Activated CD8-positive, alpha-beta T cell treated with anti-CD3 and anti-CD28 coated beads for 36 hours (primary cell): ENCODE results near the gene FGD6. TPM values are rescaled to one million over a fixed set of nuclear protein-coding genes. Genes with fewer than 3 reads are reported as not detected.

Source experiments
- ATAC-seq: fragments of 200-7000 bp; cut with Tn5 transposase; one replicate; pipeline ENCODE4 v1.10.0; 2021; ENCODE audit warnings: mild to moderate bottlenecking, moderate library complexity
- CTCF ChIA-PET: fragments of 350-600 bp; sonication (Branson Sonifier 250); formaldehyde crosslinking; loops from one replicate; lab custom pipeline; 2021; ENCODE audit warnings: antibody characterized with exemption; lab: Charles Lee
- POLR2A ChIA-PET: fragments of 350-600 bp; sonication (Branson Sonifier 250); formaldehyde crosslinking; loops from one replicate; lab custom pipeline; 2021; ENCODE audit warnings: antibody characterized with exemption; lab: Charles Lee
- DNase-seq: peaks from one replicate; pipeline ENCODE4 v3.0.0-alpha.2; 2020
- H3K27ac Mint-ChIP-seq: one replicate; pipeline ENCODE4 v1.8.0; 2021; ENCODE audit warnings: mild to moderate bottlenecking, mixed read lengths
- H3K27me3 Mint-ChIP-seq: one replicate; pipeline ENCODE4 v1.8.0; 2021; ENCODE audit warnings: mixed read lengths
- H3K36me3 Mint-ChIP-seq: one replicate; pipeline ENCODE4 v1.8.0; 2021; ENCODE audit warnings: low read depth, mixed read lengths
- H3K4me1 Mint-ChIP-seq: one replicate; pipeline ENCODE4 v1.8.0; 2021; ENCODE audit warnings: low read depth, mixed read lengths
- H3K4me3 Mint-ChIP-seq: one replicate; pipeline ENCODE4 v1.8.0; 2021; ENCODE audit warnings: mild to moderate bottlenecking, moderate library complexity, mixed read lengths
- H3K9me3 Mint-ChIP-seq: one replicate; pipeline ENCODE4 v1.8.0; 2021; ENCODE audit warnings: mixed read lengths
- CTCF ChIP-seq: fragments of 200-600 bp; IDR thresholded peaks from one replicate; pipeline ENCODE4 v1.8.0; 2022; ENCODE audit warnings: antibody characterized with exemption, mild to moderate bottlenecking
- intact Hi-C: fragments of 100-400 bp; cut with micrococcal nuclease; formaldehyde crosslinking; loops from one replicate; pipeline ENCODE4 v1.10.0; 2022
- total RNA-seq, 2 experiments: library from RNA; stranded (reverse); gene quantifications; one replicate each; pipeline ENCODE4 v1.2.3, GENCODE V29; 2021

Gene FGD6
- total RNA-seq, 2 experiments from 2014 or later = 0.41 to 0.54 TPM

GRCh38 chr12:95207407-95207806 is 9.9 kb downstream of the FGD6 start:
- CTCF ChIA-PET = interaction anchor here (1.5 kb wide), 1 partner anchor 90 kb away, joined by 3 read pairs; no protein-coding TSS in a partner anchor

GRCh38 chr12:95206916-95207315 is 10.4 kb downstream of the FGD6 start:
- Mint-ChIP-seq H3K4me1 (peaks cover 4% of the 10 kb centered on the region), H3K27me3 (no peaks in the 10 kb centered on the region), H3K9me3 (no peaks in the 10 kb centered on the region), H3K4me3 (no peak overlapping the region), H3K27ac (no peak overlapping the region), H3K36me3 (no peaks in the 10 kb centered on the region)
- ChIA-PET POLR2A (no interaction called here), CTCF (interaction anchor here (1.5 kb wide), 1 partner anchor 90 kb away, joined by 3 read pairs; no protein-coding TSS in a partner anchor)
- TF ChIP-seq CTCF = no peak
- DNase-seq = no peak
- no peak for ATAC-seq
- intact Hi-C loops = no loop called here

More at GRCh38 chr12:95207407-95207806, 9.9 kb downstream of the FGD6 start:
- no peak for TF ChIP-seq CTCF
- no peak for DNase-seq
- H3K27me3 Mint-ChIP-seq = no peaks in the 10 kb centered on the region
- ATAC-seq = no peak
- POLR2A ChIA-PET = no interaction called here
- H3K4me3 Mint-ChIP-seq = no peak overlapping the region
- intact Hi-C loops = no loop called here
- H3K4me1 Mint-ChIP-seq = peaks cover 4% of the 10 kb centered on the region
- H3K9me3 Mint-ChIP-seq = no peaks in the 10 kb centered on the region
- H3K36me3 Mint-ChIP-seq = no peaks in the 10 kb centered on the region
- H3K27ac Mint-ChIP-seq = no peak overlapping the region

GRCh38 chr12:95205685-95206084 is 11.6 kb downstream of the FGD6 start:
- no peak for TF ChIP-seq CTCF
- ChIA-PET POLR2A (no interaction called here), CTCF (interaction anchor here (1.2 kb wide), 1 partner anchor 17 kb away, joined by 3 read pairs; no protein-coding TSS in a partner anchor)
- DNase-seq = no peak
- no peak overlapping the region for H3K27ac Mint-ChIP-seq
- H3K36me3 Mint-ChIP-seq = no peaks in the 10 kb centered on the region
- H3K27me3 Mint-ChIP-seq = no peaks in the 10 kb centered on the region
- intact Hi-C loops = no loop called here
- no peaks in the 10 kb centered on the region for H3K9me3 Mint-ChIP-seq
- H3K4me3 Mint-ChIP-seq = no peak overlapping the region
- ATAC-seq = no peak
- H3K4me1 Mint-ChIP-seq = peaks cover 4% of the 10 kb centered on the region

GRCh38 chr12:95205016-95205624 is 12.1 kb downstream of the FGD6 start:
- POLR2A ChIA-PET = interaction anchor here (0.5 kb wide), 1 partner anchor 1605 kb away, joined by 3 read pairs; no protein-coding TSS in a partner anchor
- intact Hi-C loops = no loop called here

More at GRCh38 chr12:95205016-95205624, 12.1 kb downstream of the FGD6 start:
- H3K9me3 Mint-ChIP-seq = no peaks in the 10 kb centered on the region
- ATAC-seq (no peak), DNase-seq (no peak)
- no peak overlapping the region for H3K4me3 Mint-ChIP-seq
- peaks cover 4% of the 10 kb centered on the region for H3K4me1 Mint-ChIP-seq
- H3K36me3 Mint-ChIP-seq = no peaks in the 10 kb centered on the region
- H3K27me3 Mint-ChIP-seq = no peaks in the 10 kb centered on the region
- no peak overlapping the region for H3K27ac Mint-ChIP-seq
- no peak for TF ChIP-seq CTCF
- CTCF ChIA-PET = interaction anchor here (1.2 kb wide), 1 partner anchor 17 kb away, joined by 3 read pairs; no protein-coding TSS in a partner anchor
